Hypothalamus (tissue), 51 donors: ENCODE data around the gene BCAS3.
"Not testable (repeated sequence)": the region's sequence is repeated elsewhere in the genome, so short reads cannot be mapped to it uniquely, and the experiment has no call there.

ENCODE experiments used
- DNase-seq, 51 donors: peaks; one replicate each; lab custom pipeline; 2025; lab: John Stamatoyannopoulos, UW

BCAS3 gene

DNA sequence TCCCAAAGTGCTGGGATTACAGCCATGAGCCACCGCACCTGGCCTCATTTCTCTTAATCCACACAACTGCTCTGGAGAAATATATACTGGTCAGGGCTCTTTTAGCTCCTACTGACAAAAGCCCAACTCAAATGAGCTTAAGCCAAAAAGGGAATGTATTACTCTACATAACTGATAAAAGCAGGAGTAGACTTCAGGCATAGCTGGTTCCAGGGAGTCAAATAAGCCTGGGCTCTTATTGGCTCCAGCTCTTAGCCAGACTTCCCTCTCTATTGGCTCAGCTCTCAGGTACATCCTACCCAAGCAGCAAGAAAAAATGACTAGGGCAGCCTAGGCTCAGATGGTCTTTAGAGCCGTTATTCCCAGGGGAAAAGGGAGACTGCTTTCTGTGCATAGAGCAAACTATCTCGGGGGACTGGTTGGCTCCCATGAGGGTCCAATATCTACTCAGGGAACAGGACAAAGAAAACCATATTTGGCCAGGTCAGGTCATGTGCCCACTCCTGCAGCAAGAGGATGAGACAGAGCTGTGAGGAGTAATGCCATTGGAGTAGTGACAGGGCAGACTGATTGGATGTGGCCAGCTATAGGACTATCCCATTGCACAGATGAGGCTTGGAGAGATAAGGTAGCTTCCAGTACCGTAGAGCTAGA lies 743.2 kb downstream of the BCAS3 start:
- no peak for DNase-seq

DNA sequence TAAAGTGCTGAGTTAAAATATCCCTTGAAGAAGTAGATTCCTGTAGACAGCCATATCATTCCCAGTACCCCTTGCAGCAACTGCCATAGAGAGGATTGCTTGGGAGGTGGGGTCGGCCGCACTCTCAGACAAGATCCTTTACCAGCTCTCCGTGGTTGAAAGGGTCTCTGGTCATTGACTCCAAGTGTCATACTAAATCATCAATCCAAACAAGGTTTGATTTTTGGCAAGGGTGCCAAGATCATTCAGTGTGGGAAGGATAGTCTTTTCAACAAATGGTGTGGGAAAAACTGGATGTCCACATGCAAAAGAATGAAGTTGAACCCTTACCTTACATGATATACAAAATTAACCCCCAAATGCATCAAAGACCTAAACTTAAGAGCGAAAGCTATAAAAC lies 743.8 kb downstream of the BCAS3 start:
- DNase-seq, result no peak

- no peak for DNase-seq
Measured at GRCh38 chr17:61422116-61422799, 744.6 kb downstream of the BCAS3 start.

DNA sequence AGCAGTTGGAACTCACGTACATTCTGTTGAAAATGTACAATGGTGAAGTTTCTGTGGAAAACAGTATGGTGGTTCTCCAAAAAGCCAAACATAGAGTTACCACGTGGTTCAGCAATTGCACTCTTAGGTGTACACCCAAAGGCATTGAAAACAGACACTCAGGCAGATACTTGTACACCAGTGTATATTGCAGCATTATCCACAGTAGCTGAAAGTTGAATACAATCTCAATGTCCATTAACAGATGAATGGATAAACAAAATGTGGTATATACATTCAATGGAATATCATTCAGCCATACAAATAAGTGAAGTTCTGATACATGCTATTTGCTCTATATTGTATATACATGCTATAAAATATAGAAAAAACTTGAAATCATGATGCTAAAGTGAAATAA lies 745.2 kb downstream of the BCAS3 start:
- DNase-seq, result no peak

- no peak for DNase-seq
Measured at GRCh38 chr17:61423967-61424649, 746.5 kb downstream of the BCAS3 start.

- DNase-seq, result no peak
Measured at GRCh38 chr17:61425682-61426481, 748.2 kb downstream of the BCAS3 start.

GRCh38 chr17:61426482-61427304 lies 749.0 kb downstream of the BCAS3 start:
- DNase-seq, result no peak

DNA sequence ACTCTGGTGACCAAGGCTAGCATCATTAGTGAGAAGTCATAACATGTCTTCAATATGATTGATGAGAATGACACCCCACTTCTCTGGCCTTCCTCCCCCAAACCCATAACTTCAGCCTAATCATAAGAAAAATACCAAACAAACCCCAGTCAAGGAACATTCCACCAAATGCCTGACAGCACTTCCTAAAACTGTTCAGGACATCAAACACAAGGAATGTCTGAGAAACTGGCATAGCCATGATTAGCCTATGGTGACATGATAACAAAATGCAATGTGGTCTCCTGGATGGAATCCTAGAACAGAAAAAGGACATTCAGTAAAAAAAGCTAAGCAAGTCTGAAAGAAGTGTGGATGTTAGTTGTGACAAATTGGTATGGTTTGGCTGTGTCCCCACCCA lies 749.9 kb downstream of the BCAS3 start:
- DNase-seq, result no peak

DNA sequence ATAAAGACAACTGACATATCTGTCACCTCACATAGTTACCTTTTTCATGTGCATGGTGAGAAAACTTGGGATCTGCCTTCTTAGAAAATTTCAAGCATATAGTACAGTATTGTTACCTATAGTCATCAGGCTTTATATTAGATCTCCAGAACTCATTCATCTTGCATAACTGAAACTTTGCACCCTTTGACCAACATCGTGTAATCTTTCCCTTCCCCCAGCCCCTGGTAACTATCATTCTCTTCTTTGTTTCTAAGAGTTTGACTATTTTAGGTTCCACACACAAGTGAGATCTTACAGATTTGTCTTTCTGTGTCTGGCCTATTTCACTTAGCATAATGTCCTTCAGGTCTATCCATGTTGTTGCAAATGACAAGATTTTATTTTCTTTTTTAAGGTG lies 751.6 kb downstream of the BCAS3 start:
- DNase-seq, result no peak

DNA sequence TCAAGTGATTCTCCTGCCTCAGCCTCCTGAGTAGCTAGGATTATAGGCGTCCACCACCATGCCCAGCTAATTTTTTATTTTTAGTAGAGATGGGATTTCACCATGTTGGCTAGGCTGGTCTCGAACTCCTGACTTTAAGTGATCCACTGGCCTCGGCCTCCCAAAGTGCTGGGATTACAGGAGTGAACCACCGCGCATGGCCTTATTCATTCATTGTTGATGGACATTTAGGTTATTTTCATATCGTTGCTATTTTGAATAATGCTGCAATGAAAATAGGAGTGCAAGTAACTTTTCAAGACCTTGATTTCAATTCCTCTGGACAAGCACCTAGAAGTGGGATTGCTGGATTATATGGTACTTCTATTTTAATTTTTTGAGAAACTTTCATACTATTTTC lies 752.2 kb downstream of the BCAS3 start:
- DNase-seq, result not testable (repeated sequence)

DNA sequence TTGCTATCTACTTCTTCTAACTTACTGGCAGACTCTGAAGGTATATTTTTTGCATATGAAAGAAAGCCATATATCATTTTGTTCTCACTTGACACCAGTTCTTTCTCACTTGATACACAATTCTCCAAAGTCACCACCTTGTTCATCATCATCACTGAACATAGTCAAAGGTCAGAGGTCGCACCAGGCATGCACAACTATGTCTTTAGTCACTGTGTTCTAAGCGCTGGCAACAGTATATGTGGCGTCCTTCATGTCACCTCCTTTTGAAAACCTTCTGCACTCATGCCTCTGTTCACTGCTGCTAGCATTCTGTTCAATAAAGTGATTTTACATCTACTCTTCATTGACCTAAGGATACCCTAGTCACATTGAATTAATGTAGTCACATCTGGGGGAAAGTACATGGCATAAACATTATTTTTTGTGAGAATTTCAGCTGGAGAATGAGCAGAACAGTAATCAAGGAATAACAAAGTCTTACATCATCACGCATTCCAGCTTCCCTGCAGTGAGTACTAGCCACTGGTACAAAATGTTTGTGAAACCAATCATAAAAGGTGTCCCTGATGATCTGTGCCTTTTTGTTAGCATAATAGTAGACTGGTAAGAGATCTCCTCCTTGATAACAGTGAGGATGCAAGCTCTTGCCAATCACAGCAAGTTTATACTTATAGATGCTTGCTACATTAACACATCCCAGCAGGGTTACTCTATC lies 754.1 kb downstream of the BCAS3 start:
- no peak for DNase-seq

- no peak for DNase-seq
Measured at GRCh38 chr17:61436273-61436672, 758.6 kb downstream of the BCAS3 start.

- no peak for DNase-seq
Measured at GRCh38 chr17:61436995-61437704, 759.5 kb downstream of the BCAS3 start.

DNA sequence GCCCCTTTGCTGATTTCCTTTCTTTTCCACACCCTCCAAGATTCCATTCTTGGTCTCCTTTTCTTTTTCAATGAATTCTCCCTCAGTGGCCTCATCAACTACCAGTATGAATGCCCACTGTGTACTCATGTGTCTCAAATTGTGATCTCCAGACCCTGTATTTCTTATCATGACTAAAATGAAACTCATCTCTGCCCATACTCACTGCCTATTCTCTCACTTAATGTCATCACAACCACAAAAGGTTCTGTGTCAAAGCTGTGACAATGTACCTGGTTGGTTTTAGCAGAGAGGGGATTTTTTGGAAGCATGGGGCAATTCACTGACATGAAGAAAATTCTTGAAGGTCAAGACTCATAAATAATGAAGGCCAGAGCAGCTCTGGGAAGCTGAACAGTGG lies 763.0 kb downstream of the BCAS3 start:
- no peak for DNase-seq

DNA sequence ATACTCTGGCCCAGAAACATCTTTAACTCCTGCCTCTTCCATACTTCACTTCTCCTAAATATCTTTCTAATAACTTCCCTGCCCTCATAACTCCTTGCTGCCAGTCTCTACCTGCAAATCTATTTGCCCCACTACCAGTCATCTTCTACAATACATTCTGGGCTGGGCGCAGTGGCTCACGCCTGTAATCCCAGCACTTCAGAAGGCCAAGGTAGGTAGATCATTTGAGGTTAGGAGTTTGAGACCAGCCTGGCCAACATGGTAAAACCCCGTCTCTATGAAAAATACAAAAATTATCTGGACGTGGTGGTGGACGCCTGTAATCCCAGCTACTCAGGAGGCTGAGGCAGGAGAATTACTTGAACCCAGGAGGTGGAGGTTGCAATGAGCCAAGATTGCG lies 763.9 kb downstream of the BCAS3 start:
- DNase-seq, result not testable (repeated sequence)

- no peak for DNase-seq
Measured at GRCh38 chr17:61442136-61442775, 764.6 kb downstream of the BCAS3 start.
